ENCODE results near the gene ACTN2.
A peak's percentile ranks its signal among the peaks of the same experiment; 100 is the strongest.
"Not testable (repeated sequence)": the region's sequence is repeated elsewhere in the genome, so short reads cannot be mapped to it uniquely, and the experiment has no call there.

The ACTN2 gene

DNA sequence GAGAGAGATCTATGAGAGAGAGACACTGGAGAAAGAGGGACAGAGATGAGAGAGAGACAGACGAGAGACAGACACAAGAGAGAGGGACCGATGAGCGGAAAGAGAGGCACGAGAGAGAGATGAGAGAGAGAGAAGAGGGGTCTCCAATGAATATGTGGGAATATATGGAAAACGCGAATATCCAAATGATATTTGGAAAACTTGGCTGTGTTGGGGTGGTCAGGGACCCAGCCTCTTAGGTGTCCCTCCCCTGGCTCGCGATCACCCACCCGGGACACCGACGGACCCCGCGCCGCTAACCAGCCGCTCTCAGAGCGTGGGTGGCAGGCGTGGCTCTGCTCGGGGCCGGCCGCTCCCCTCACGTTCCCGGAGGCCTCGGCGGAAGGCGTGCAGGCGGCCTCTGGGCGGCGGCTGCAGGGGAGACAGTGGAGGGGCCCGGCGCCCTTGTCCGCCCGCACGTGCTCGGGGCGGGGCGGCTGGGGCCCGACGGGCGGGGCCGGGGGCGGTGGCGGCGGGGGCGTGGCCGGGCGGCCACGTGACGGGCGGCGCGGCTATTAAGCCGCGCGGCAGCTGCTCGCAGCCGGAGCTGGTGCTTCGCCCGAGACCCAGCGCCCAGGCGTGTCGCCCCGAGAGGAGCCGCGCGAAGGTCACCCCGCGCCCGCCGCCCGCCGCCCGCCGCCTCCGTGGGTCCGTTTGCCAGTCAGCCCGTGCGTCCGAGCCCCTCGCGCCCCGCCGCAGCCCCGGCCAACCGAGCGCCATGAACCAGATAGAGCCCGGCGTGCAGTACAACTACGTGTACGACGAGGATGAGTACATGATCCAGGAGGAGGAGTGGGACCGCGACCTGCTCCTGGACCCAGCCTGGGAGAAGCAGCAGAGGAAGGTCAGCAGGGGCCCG lies at the start of gene ACTN2:
Gene ACTN2, plus strand, starts transcription at position 583 of the 898 bp plus-strand sequence. Its CDS starts 175 bp downstream, at position 758.
- Histone ChIP-seq H3K9me3 (ENCODE audit: control insufficient read depth, insufficient read depth, low read depth, low read length) (peaks cover 5% of the 10 kb centered on the region; the same call in 1 of the 2 replicates), H3K9ac (ENCODE audit: low read length) (peak within 1 kb of the TSS; percentile 7), H3K36me3 (ENCODE audit: control insufficient read depth, insufficient read depth, low read length) (no peaks in the 10 kb centered on the region), H3K27me3 (ENCODE audit: control insufficient read depth, insufficient read depth, low read length) (peaks cover 40% of the 10 kb centered on the region), H3K4me1 (ENCODE audit: control insufficient read depth, insufficient read depth, low read length) (peaks cover 7% of the 10 kb centered on the region), H3K27ac (ENCODE audit: low read depth, low read length) (no peak within 1 kb of the TSS), H3K4me3 (ENCODE audit: low read depth, low read length) (peak within 1 kb of the TSS; percentile 73)

DNA sequence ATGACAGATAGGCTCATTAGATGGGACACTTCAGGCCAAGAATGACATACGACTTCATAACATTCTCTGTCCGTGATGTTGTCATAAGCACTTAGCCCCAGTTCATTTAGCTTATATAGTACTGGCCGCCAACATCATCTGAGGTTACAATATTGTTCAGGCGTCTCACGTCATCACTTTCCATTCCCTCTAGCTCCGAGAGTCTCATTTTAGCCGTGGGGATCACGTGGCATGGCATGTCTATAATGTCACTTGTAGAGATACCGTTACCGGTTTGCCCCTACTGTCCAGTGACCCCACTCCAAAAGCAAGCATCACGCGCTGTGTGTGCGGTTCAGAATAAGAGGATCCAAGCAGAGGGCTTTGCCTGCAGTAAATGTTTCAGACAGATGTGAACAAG lies 47.4 kb upstream of the ACTN2 start:
- Histone ChIP-seq H3K27ac (ENCODE audit: low read depth, low read length) (no peak overlapping the region), H3K27me3 (ENCODE audit: control insufficient read depth, insufficient read depth, low read length) (no peaks in the 10 kb centered on the region), H3K9ac (ENCODE audit: low read length) (no peak overlapping the region), H3K9me3 (ENCODE audit: control insufficient read depth, insufficient read depth, low read depth, low read length) (no peaks in the 10 kb centered on the region), H3K36me3 (ENCODE audit: control insufficient read depth, insufficient read depth, low read length) (no peaks in the 10 kb centered on the region), H3K4me1 (ENCODE audit: control insufficient read depth, insufficient read depth, low read length) (no peaks in the 10 kb centered on the region), H3K4me3 (ENCODE audit: low read depth, low read length) (no peak overlapping the region)

DNA sequence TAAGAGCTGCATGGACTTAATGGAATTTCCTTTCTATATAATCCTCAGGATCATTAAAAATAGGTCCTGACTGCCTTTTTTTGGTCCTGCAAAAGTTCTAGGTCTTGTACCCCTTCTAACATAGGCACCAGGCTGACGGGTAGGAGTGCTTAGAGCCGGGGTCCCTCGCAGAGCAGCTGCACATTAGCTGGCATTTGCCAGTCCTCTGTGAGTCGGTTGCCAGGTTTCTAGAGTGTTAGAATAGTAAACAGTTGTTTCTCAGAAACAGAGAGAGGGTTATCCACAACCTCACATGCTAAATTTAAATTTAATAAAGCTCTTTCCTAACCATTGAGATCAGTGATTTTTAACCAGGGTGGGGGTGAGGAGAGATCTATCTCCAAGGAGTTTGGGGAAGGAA lies 46.6 kb upstream of the ACTN2 start:
- Histone ChIP-seq H3K4me1 (ENCODE audit: control insufficient read depth, insufficient read depth, low read length) (no peaks in the 10 kb centered on the region), H3K36me3 (ENCODE audit: control insufficient read depth, insufficient read depth, low read length) (no peaks in the 10 kb centered on the region), H3K4me3 (ENCODE audit: low read depth, low read length) (no peak overlapping the region), H3K27me3 (ENCODE audit: control insufficient read depth, insufficient read depth, low read length) (no peaks in the 10 kb centered on the region), H3K9me3 (ENCODE audit: control insufficient read depth, insufficient read depth, low read depth, low read length) (no peaks in the 10 kb centered on the region), H3K9ac (ENCODE audit: low read length) (no peak overlapping the region), H3K27ac (ENCODE audit: low read depth, low read length) (no peak overlapping the region)

DNA sequence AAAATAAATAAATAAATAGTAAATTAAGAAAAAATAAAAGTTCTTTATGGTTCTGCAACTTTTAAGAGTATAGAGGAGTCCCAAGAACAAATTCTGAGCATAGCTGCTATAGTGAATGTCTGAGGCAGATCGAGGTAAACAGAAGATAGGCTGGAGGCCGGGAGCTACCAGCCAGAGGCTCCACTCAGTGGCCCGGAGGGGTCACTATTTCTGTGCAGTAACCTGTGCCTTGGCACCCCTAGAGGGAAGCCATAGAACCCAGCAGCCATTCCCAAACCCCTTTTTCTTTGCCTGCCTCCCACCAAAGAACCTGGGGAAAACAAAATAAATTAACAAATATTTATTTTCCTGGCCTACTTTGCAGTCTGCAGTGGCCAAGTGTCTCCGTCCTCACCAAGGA lies 43.5 kb upstream of the ACTN2 start:
- Histone ChIP-seq H3K9me3 (ENCODE audit: control insufficient read depth, insufficient read depth, low read depth, low read length) (no peaks in the 10 kb centered on the region), H3K27me3 (ENCODE audit: control insufficient read depth, insufficient read depth, low read length) (no peaks in the 10 kb centered on the region)

DNA sequence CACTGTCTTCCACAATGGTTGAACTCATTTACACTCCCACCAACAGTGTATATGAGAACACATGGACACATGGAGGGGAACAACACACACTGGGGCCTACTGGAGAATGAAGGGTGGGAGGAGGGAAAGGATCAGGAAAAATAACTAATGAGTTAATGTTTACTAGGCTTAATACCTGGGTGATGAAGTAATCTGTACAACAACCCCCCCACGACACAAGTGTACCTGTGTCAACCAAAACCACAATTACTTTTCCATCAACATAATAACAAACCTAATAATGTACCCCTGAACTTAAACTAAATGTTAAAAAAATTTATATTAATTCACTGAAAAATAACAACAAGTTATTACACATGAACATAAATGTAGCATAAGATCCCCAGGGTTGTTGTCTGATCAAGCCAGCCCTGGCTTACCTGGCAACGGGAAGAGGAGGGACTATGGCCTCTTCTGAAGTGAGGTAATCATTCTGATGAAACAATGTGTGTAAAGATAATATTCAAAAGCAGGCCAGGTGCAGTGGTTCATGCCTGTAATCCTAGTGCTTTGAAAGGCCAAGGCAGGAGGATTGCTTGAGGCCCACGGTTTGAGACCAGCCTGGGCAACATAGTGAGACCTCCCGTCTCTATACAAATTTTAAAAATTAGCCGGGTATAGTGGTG lies 41.2 kb upstream of the ACTN2 start:
- H3K27ac ChIP-seq (ENCODE audit: low read depth, low read length), result no peak overlapping the region
- H3K9me3 ChIP-seq (ENCODE audit: control insufficient read depth, insufficient read depth, low read depth, low read length), result no peaks in the 10 kb centered on the region
- H3K36me3 ChIP-seq (ENCODE audit: control insufficient read depth, insufficient read depth, low read length), result no peaks in the 10 kb centered on the region
- no peak overlapping the region for H3K4me3 ChIP-seq (ENCODE audit: low read depth, low read length)
- no peaks in the 10 kb centered on the region for H3K27me3 ChIP-seq (ENCODE audit: control insufficient read depth, insufficient read depth, low read length)
- no peak overlapping the region for H3K9ac ChIP-seq (ENCODE audit: low read length)
- H3K4me1 ChIP-seq (ENCODE audit: control insufficient read depth, insufficient read depth, low read length), result no peaks in the 10 kb centered on the region

More for the DNA sequence above, 43.5 kb upstream of the ACTN2 start:
- H3K27ac ChIP-seq (ENCODE audit: low read depth, low read length), result no peak overlapping the region
- no peaks in the 10 kb centered on the region for H3K36me3 ChIP-seq (ENCODE audit: control insufficient read depth, insufficient read depth, low read length)
- H3K4me3 ChIP-seq (ENCODE audit: low read depth, low read length), result no peak overlapping the region
- no peaks in the 10 kb centered on the region for H3K4me1 ChIP-seq (ENCODE audit: control insufficient read depth, insufficient read depth, low read length)
- H3K9ac ChIP-seq (ENCODE audit: low read length), result no peak overlapping the region

DNA sequence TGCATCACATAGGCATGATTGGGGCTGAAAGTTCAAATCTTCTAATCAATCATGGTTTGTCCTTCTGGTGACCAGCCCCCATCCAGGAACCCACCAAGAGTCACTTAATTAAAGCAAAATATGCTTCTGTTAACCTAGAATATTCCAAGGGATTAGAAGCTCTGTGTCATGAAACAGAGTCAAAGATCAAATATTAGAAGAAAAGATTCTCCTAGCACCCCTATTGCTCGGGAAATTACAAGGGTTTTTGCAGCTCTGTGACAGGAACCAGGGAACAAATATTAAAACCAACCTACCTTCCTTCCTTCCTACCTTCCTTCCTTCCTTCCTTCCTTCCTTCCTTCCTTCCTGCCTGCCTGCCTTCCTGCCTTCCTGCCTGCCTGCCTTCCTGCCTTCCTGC lies 31.8 kb upstream of the ACTN2 start:
- H3K9me3 ChIP-seq (ENCODE audit: control insufficient read depth, insufficient read depth, low read depth, low read length), result no peaks in the 10 kb centered on the region

DNA sequence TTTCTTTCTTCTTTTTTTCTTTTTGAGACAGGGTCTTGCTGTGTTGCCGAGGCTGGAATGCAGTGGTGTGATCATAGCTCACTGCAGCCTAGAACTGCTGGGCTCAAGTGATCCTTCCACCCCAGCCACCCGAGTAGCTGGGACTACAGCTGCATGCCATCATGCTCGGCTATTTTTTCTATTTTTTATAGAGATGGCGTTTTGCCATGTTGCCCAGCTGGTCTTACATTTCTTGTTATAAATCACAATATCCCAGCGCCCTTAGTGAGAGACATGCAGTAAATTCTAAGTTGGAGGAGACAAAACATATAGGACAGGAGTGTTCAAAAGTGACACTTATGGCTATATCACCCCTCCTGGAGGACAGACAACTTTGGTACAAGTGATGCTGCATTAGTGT lies 31.3 kb upstream of the ACTN2 start:
- H3K9me3 ChIP-seq (ENCODE audit: control insufficient read depth, insufficient read depth, low read depth, low read length), result no peaks in the 10 kb centered on the region
- H3K9ac ChIP-seq (ENCODE audit: low read length), result no peak overlapping the region
- no peak overlapping the region for H3K27ac ChIP-seq (ENCODE audit: low read depth, low read length)
- H3K36me3 ChIP-seq (ENCODE audit: control insufficient read depth, insufficient read depth, low read length), result no peaks in the 10 kb centered on the region
- no peaks in the 10 kb centered on the region for H3K27me3 ChIP-seq (ENCODE audit: control insufficient read depth, insufficient read depth, low read length)
- no peaks in the 10 kb centered on the region for H3K4me1 ChIP-seq (ENCODE audit: control insufficient read depth, insufficient read depth, low read length)
- H3K4me3 ChIP-seq (ENCODE audit: low read depth, low read length), result no peak overlapping the region

More for the DNA sequence above, 31.8 kb upstream of the ACTN2 start:
- Histone ChIP-seq H3K4me1 (ENCODE audit: control insufficient read depth, insufficient read depth, low read length) (no peaks in the 10 kb centered on the region), H3K9ac (ENCODE audit: low read length) (no peak overlapping the region), H3K27me3 (ENCODE audit: control insufficient read depth, insufficient read depth, low read length) (no peaks in the 10 kb centered on the region), H3K4me3 (ENCODE audit: low read depth, low read length) (no peak overlapping the region), H3K27ac (ENCODE audit: low read depth, low read length) (no peak overlapping the region), H3K36me3 (ENCODE audit: control insufficient read depth, insufficient read depth, low read length) (no peaks in the 10 kb centered on the region)

DNA sequence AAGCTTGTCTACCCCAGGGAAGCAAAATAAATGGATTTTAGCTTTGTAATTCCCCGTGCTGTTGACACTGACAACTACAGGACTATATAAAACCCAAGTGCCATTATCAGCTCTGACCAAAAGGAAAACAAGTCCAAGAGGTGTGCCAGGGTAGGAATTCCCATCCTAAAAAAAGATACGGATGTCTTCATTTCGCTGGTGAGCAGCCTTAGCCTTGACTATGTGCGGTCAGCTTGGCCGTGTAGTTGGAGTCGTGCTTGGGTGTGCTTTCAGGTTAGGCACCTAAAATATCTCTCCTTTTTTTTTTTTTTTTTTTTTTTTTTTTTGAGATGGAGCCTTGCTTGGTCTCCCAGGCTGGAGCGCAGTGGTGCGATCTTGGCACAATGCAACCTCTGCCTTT lies 28.9 kb upstream of the ACTN2 start:
- Histone ChIP-seq H3K36me3 (ENCODE audit: control insufficient read depth, insufficient read depth, low read length) (no peaks in the 10 kb centered on the region), H3K9me3 (ENCODE audit: control insufficient read depth, insufficient read depth, low read depth, low read length) (no peaks in the 10 kb centered on the region), H3K27ac (ENCODE audit: low read depth, low read length) (no peak overlapping the region), H3K4me1 (ENCODE audit: control insufficient read depth, insufficient read depth, low read length) (no peaks in the 10 kb centered on the region), H3K27me3 (ENCODE audit: control insufficient read depth, insufficient read depth, low read length) (no peaks in the 10 kb centered on the region), H3K4me3 (ENCODE audit: low read depth, low read length) (no peak overlapping the region), H3K9ac (ENCODE audit: low read length) (no peak overlapping the region)

DNA sequence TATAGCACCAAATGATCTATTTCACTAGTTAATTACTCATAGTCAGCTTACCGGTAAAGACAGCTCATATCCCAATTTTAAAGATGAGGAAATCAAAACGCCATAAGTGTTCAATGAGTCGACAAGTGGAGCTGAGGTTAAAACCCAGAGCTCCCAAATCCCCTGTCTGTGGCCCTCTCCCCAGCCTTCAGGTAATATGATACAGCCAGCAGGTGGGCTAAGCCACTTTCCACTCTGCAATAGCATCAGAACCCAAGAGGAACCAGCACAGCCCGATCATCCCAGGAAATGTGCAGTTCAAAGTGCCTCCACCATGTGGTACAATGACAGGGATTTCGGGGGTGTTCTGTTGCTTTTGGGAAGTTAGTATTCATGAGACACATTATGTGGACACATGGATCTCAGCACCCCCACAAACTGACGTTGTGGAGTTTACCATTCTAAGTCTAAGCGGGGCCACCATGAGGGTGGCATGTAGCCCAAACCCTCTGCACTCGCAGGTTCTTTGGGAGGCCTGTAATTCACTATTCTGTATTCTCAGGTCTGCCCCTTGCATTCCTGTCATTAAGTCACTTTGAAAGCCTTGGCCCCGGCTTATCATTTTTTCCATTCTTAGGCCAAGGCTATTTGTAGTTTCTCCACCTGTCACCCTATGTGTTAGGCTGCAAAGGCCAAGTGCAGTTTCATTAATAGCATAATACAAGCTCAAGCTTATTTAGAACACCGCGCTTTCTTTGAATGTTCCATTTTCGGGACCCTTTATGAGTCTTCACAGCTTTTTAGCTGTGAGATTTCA lies 26.3 kb upstream of the ACTN2 start:
- Histone ChIP-seq H3K27me3 (ENCODE audit: control insufficient read depth, insufficient read depth, low read length) (no peaks in the 10 kb centered on the region), H3K36me3 (ENCODE audit: control insufficient read depth, insufficient read depth, low read length) (no peaks in the 10 kb centered on the region), H3K27ac (ENCODE audit: low read depth, low read length) (no peak overlapping the region), H3K4me1 (ENCODE audit: control insufficient read depth, insufficient read depth, low read length) (no peaks in the 10 kb centered on the region), H3K9ac (ENCODE audit: low read length) (no peak overlapping the region), H3K4me3 (ENCODE audit: low read depth, low read length) (no peak overlapping the region), H3K9me3 (ENCODE audit: control insufficient read depth, insufficient read depth, low read depth, low read length) (no peaks in the 10 kb centered on the region)

DNA sequence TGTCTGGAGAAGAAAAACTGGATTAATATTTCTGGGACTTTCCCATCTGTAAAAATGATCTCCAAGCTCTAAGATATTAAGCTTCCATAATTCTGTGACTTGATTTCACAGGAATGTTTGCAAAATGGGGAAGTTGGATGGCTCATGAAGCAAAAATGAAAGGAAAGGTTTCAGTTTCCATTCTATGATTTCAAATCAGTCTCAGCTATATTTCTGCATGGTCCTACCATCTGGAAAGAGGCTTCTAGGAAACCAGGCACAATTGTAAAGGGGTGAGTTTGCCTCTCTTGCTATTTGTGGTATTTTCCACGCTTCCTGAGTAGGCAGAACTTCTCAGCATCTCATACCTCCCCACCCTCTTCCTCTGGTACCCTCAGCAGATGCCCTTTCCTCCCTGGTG lies 22.4 kb upstream of the ACTN2 start:
- Histone ChIP-seq H3K27ac (ENCODE audit: low read depth, low read length) (no peak overlapping the region), H3K9ac (ENCODE audit: low read length) (no peak overlapping the region), H3K9me3 (ENCODE audit: control insufficient read depth, insufficient read depth, low read depth, low read length) (no peaks in the 10 kb centered on the region), H3K36me3 (ENCODE audit: control insufficient read depth, insufficient read depth, low read length) (no peaks in the 10 kb centered on the region), H3K27me3 (ENCODE audit: control insufficient read depth, insufficient read depth, low read length) (no peaks in the 10 kb centered on the region), H3K4me3 (ENCODE audit: low read depth, low read length) (no peak overlapping the region), H3K4me1 (ENCODE audit: control insufficient read depth, insufficient read depth, low read length) (no peaks in the 10 kb centered on the region)

DNA sequence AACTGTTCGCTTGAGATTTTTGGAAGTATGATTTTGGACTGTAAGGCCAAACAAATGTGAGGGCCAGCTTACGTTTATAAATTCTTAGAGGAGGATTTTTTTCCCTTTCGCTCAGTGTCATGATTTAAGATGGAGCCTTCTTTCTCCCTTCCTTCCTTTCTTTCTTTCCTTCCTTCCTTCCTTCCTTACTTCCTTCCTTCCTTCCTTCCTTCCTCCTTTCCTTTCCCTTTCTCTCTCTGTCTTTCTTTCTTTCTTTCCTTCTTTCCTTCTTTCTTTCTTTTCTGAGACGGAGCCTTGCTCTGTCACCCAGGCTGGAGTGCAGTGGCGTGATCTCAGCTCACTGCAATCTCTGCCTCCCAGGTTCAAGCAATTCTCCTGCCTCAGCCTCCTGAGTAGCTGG lies 17.4 kb upstream of the ACTN2 start:
- not testable (repeated sequence) for H3K4me1 ChIP-seq (ENCODE audit: control insufficient read depth, insufficient read depth, low read length); H3K36me3 ChIP-seq (ENCODE audit: control insufficient read depth, insufficient read depth, low read length); H3K27ac ChIP-seq (ENCODE audit: low read depth, low read length); H3K4me3 ChIP-seq (ENCODE audit: low read depth, low read length); H3K9me3 ChIP-seq (ENCODE audit: control insufficient read depth, insufficient read depth, low read depth, low read length); H3K27me3 ChIP-seq (ENCODE audit: control insufficient read depth, insufficient read depth, low read length); H3K9ac ChIP-seq (ENCODE audit: low read length)
